GM23338 (cell line): ENCODE results near the gene RASSF6.

ENCODE experiments used
- EZH2phosphoT487 ChIP-seq: fragments of 200-600 bp; sonication (generic); IDR thresholded peaks from one replicate; pipeline ENCODE4 v1.8.1; 2018; ENCODE audit warnings: antibody characterized with exemption; ENCODE audit not compliant: unreplicated experiment
- POLR2AphosphoS5 ChIP-seq: IDR thresholded peaks from 2 replicates; pipeline ENCODE4 v1.6.1; 2016; ENCODE audit warnings: antibody characterized with exemption, low read depth
- TF ChIP-seq, protein P1 (sequence below), 2 experiments: fragments of 200-600 bp in 1 of 2; sonication (generic) in 1 of 2; conservative IDR thresholded peaks; 2 replicates each; pipeline versions ENCODE4 v1.5.1 to v1.6.1; 2016 to 2017; ENCODE audit warnings: antibody characterized with exemption in 2 of 2, low read depth in 2 of 2, mild to moderate bottlenecking in 2 of 2, moderate library complexity in 1 of 2

DNA sequence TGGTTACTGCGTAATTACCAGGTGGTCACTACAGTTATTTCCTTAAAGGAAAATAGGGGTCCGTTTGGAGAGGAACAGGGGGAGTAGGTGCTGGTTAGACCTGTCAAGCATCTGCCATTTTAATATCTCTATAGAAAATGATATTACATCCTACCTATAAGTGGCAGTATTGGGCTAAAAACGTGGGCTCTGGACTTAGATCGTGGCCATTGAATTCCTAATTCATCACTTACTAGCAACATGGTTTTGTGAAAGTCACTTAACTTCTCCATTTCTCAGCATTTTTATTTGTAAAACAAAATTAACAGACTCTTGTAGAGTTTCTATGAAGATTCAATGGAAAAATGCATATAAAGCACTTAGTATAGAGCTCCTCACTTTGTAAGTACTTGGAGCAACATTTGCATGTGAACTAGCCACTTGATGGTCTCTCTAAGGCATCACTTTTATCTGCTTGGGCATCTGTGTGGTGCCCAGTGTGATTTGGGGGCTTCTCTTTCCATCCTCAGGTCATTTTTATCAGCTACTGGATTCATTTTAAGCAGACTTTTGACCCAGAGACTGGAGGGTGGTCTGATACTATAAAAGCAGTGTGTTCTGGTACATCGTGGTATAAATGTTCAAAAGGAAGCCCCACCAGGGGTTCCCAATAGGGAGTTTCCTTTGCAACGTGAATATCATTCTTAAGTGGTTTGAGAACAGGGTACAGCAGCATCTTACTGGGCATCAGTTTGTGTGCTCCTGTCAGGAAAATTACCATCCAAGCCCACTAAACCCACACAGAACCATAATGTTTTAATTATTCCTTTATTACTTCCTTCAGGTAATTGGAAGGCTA is 42.7 kb upstream of the RASSF6 start:
- TF ChIP-seq, protein P1, sequence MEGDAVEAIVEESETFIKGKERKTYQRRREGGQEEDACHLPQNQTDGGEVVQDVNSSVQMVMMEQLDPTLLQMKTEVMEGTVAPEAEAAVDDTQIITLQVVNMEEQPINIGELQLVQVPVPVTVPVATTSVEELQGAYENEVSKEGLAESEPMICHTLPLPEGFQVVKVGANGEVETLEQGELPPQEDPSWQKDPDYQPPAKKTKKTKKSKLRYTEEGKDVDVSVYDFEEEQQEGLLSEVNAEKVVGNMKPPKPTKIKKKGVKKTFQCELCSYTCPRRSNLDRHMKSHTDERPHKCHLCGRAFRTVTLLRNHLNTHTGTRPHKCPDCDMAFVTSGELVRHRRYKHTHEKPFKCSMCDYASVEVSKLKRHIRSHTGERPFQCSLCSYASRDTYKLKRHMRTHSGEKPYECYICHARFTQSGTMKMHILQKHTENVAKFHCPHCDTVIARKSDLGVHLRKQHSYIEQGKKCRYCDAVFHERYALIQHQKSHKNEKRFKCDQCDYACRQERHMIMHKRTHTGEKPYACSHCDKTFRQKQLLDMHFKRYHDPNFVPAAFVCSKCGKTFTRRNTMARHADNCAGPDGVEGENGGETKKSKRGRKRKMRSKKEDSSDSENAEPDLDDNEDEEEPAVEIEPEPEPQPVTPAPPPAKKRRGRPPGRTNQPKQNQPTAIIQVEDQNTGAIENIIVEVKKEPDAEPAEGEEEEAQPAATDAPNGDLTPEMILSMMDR (conservative IDR thresholded peaks at IDR 0.05; ENCODE audit: low read depth in 2 of 2) = peak; percentile 43 to 52
- TF ChIP-seq EZH2phosphoT487 (no peak), POLR2AphosphoS5 (no peak)
